ENCODE results near the gene THOC2.

GRCh38 chrX:123610915-123611314 is 121.9 kb downstream of the THOC2 start:
- no peak for TF ChIP-seq CTCF (conservative IDR thresholded peaks at IDR 0.05; ENCODE audit: low read length)
- no peak for TF ChIP-seq EZH2phosphoT487 (IDR thresholded peaks at IDR 0.05; ENCODE audit: borderline replicate concordance)

All from Loucy (cell line).